Thoracic aorta (tissue), 2 donors: ENCODE results near the gene ZP3. TPM values are rescaled to one million over a fixed set of nuclear protein-coding genes. Genes with fewer than 3 reads are reported as not detected.

Source experiments
- ATAC-seq: fragments of 150-250 bp; one replicate; pipeline ENCODE4 v1.8.0; 2017; ENCODE audit warnings: low read depth; ENCODE audit not compliant: insufficient number of reproducible peaks, low FRiP score
- DNase-seq: peaks from one replicate; pipeline ENCODE4 v3.0.0-alpha.2; 2020; ENCODE audit warnings: low spot score
- H3K27ac ChIP-seq, 2 donors: fragments of 200-600 bp; sonication (generic); 1 replicate in 1 of 2; 2 replicates in 1 of 2; pipeline ENCODE4 v1.5.1; 2016; ENCODE audit warnings: mild to moderate bottlenecking in 2 of 2, moderate library complexity in 2 of 2
- H3K27me3 ChIP-seq: fragments of 200-600 bp; sonication (generic); replicated peaks from 2 replicates; pipeline ENCODE4 v1.6.0; 2016; ENCODE audit warnings: mild to moderate bottlenecking; ENCODE audit not compliant: insufficient read depth
- H3K36me3 ChIP-seq: fragments of 200-600 bp; sonication (generic); one replicate; pipeline ENCODE4 v1.5.1; 2016
- H3K4me1 ChIP-seq, 2 donors: fragments of 200-600 bp; sonication (generic); 1 replicate in 1 of 2; 2 replicates in 1 of 2; pipeline versions ENCODE4 v1.5.1 to v1.6.0; 2016; ENCODE audit warnings: low read depth in 2 of 2, mild to moderate bottlenecking in 1 of 2; ENCODE audit not compliant: control insufficient read depth in 1 of 2
- H3K4me3 ChIP-seq: fragments of 200-600 bp; sonication (generic); 2 replicates; pipeline ENCODE4 v1.5.1; 2016; ENCODE audit warnings: mild to moderate bottlenecking
- H3K9me3 ChIP-seq: fragments of 200-600 bp; sonication (generic); 2 replicates; pipeline ENCODE4 v1.5.1; 2016
- total RNA-seq, 2 donors: library from RNA; depleted of rRNA; stranded (reverse); fragments of >200 nt; gene quantifications; one replicate each; pipeline versions ENCODE4 v1.1.0 to v1.2.3, GENCODE V29; 2016
- TF ChIP-seq, protein P1 (sequence below): fragments of 200-600 bp; sonication (generic); IDR thresholded peaks from one replicate; pipeline ENCODE4 v1.5.1; 2019; ENCODE audit warnings: antibody characterized with exemption

The ZP3 gene
- 1 to 10 TPM; 1.6 TPM for total RNA-seq

DNA sequence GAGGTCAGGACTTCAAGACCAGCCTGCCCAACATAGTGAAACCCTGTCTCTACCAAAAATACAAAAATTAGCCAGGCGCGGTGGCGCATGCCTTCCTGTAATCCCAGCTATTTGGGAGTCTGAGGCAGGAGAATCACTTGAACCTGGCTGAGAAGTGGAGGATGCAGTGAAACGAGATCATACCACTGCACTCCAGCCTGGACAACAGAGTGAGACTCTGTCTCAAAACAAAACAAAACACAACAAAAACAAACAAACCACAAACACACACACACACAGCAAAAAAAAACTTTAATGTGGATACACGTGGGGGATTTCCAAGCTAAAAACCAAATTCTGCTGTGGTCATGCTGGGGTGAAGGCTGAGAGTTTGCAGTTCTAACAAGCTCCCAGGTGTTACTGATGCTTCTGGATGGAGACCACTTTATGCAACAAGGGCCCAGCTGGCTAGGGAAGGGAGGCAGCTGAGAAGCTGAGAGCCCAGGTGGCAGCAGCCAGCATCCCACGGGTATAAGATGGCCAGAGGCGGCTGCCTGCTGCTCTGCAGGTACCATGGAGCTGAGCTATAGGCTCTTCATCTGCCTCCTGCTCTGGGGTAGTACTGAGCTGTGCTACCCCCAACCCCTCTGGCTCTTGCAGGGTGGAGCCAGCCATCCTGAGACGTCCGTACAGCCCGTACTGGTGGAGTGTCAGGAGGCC is at the start of gene ZP3:
ZP3 (plus strand) TSS at position 538 of the 699 bp plus-strand sequence; CDS start at position 553, 15 bp downstream.
- H3K9me3 ChIP-seq: peaks cover 3% of the 10 kb centered on the region
- H3K27ac ChIP-seq: no peak within 1 kb of the TSS
- ATAC-seq (no peak), DNase-seq (no peak)
- TF ChIP-seq, protein P1, sequence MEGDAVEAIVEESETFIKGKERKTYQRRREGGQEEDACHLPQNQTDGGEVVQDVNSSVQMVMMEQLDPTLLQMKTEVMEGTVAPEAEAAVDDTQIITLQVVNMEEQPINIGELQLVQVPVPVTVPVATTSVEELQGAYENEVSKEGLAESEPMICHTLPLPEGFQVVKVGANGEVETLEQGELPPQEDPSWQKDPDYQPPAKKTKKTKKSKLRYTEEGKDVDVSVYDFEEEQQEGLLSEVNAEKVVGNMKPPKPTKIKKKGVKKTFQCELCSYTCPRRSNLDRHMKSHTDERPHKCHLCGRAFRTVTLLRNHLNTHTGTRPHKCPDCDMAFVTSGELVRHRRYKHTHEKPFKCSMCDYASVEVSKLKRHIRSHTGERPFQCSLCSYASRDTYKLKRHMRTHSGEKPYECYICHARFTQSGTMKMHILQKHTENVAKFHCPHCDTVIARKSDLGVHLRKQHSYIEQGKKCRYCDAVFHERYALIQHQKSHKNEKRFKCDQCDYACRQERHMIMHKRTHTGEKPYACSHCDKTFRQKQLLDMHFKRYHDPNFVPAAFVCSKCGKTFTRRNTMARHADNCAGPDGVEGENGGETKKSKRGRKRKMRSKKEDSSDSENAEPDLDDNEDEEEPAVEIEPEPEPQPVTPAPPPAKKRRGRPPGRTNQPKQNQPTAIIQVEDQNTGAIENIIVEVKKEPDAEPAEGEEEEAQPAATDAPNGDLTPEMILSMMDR: no peak
- H3K4me1 ChIP-seq: no peaks in the 10 kb centered on the region
- no peaks in the 10 kb centered on the region for H3K36me3 ChIP-seq
- no peaks in the 10 kb centered on the region for H3K27me3 ChIP-seq
- H3K4me3 ChIP-seq: no peak within 1 kb of the TSS

DNA sequence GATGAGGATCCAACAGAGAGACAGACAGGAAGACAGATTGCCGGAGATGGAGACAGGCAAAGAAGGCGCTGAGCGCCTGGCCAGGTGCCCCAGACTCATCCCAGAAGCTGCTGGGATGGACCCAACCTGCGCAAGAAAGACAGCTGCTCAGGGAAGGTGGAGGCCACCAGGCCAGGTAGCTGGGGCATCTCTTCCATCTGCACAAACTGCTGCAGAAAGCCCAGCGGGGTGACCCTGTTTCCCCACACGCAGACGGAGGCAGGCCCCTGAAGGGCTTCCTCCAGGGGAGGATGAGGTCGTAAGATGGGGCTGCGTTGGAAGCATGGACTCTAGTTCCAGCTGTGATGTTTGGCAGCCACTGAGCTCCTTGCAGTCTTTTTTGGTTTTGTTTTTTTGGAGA is 49.5 kb upstream of the ZP3 start:
- TF ChIP-seq, protein P1: no peak
- DNase-seq (no peak), ATAC-seq (no peak)
- H3K27ac ChIP-seq: no peak overlapping the region
- H3K9me3 ChIP-seq: no peaks in the 10 kb centered on the region
- no peaks in the 10 kb centered on the region for H3K27me3 ChIP-seq
- peaks cover 8 to 34% of the 10 kb centered on the region in 2 donors for H3K4me1 ChIP-seq
- H3K4me3 ChIP-seq: no peak overlapping the region
- H3K36me3 ChIP-seq: no peaks in the 10 kb centered on the region

DNA sequence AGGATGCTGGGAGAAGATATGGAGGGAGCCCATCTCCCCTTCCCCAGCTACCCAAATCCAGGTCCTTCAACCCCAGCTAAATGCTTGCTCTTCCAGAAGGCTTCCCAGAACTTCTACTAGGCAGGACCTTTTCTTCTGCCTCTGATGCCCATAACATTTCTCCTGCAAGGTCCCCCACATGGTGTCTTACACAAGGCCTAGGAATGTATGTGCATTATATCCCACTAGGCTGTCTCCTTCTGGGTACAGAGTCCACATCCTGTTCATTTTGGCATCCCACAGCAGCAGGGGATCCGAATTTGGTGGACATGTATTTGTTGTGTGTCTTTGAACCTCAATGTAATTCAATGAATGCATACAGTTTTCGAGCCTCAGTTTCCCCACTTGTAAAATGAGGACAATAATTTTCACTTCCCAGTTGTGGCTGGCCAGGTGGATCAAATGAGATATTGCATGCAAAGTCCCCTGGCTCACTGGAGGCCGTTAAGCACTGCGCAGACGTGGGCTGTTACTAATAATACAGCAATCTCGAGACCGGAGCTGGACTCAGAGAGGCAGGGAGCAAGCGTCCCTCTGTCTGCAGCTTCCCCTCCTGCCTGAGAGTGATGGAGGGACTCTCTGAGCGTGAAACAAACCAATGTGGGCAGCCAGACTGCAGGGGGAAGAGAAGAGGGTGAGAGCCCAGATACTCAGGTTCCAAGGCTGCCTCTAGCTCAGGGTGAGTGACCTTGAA is 47.4 kb upstream of the ZP3 start:
- Histone ChIP-seq H3K27me3 (no peaks in the 10 kb centered on the region), H3K4me1 (peaks cover 18 to 44% of the 10 kb centered on the region in 2 donors), H3K36me3 (no peaks in the 10 kb centered on the region), H3K9me3 (no peaks in the 10 kb centered on the region), H3K4me3 (no peak overlapping the region), H3K27ac (peak overlapping the region; percentile 86 to 98)
- TF ChIP-seq, protein P1: no peak
- ATAC-seq: no peak
- no peak for DNase-seq

- H3K27ac ChIP-seq: peak overlapping the region; percentile 86 to 98
- peaks cover 18 to 34% of the 10 kb centered on the region in 2 donors for H3K4me1 ChIP-seq
- H3K9me3 ChIP-seq: no peaks in the 10 kb centered on the region
- no peak for DNase-seq
- TF ChIP-seq, protein P1: no peak
- peak overlapping the region; percentile 53 for H3K4me3 ChIP-seq
- no peaks in the 10 kb centered on the region for H3K36me3 ChIP-seq
- H3K27me3 ChIP-seq: no peaks in the 10 kb centered on the region
- peak; percentile 38 for ATAC-seq
Measured at GRCh38 chr7:76380623-76380966, 44.2 kb upstream of the ZP3 start.

DNA sequence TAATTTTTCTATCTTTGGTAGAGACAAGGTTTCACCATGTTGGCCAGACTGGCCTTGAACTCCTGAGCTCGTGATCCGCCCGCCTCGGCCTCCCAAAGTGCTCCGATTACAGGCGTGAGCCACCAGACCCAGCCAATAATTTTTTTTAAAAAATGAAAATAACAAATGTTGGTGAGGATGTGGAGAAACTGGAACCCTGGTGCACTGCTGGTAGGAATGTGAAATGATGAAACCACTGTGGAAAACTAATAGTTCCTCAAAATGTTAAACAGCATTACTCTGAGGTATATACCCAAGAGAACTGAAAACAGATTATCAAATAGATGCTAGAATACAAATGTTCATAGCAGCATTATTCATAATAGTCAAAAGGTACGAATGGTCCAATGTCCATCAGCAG is 42.9 kb upstream of the ZP3 start:
- ATAC-seq: no peak
- H3K27me3 ChIP-seq: no peaks in the 10 kb centered on the region

More for the DNA sequence above, 42.9 kb upstream of the ZP3 start:
- Histone ChIP-seq H3K9me3 (no peaks in the 10 kb centered on the region), H3K27ac (no peak overlapping the region), H3K4me3 (no peak overlapping the region), H3K36me3 (no peaks in the 10 kb centered on the region), H3K4me1 (peaks cover 18 to 34% of the 10 kb centered on the region in 2 donors)
- TF ChIP-seq, protein P1: no peak
- DNase-seq: no peak
